Heart right ventricle (tissue), 16 donors: ENCODE measurements around the gene ADAM12. TPM values are rescaled to one million over a fixed set of nuclear protein-coding genes. Genes with fewer than 3 reads are reported as not detected.

Source experiments
- ATAC-seq, 8 donors: fragments of 200-7000 bp; cut with Tn5 transposase; one replicate each; pipeline ENCODE4 v1.9.1; 2020; ENCODE audit warnings: mild to moderate bottlenecking in 8 of 8, moderate library complexity in 8 of 8, moderate number of reproducible peaks in 1 of 8
- DNase-seq, 2 donors: peaks; one replicate each; pipeline ENCODE4 v3.0.0-alpha.2; 2020
- H3K27ac ChIP-seq, 10 donors: fragments of 200-600 bp; sonication (generic) in 2 of 10; one replicate each; pipeline versions ENCODE4 v1.5.0 to v1.8.0; 2020 to 2022; ENCODE audit warnings: mild to moderate bottlenecking in 3 of 10
- H3K27me3 ChIP-seq, 7 donors: fragments of 200-600 bp; one replicate each; pipeline ENCODE4 v1.8.0; 2021 to 2022; ENCODE audit warnings: mild to moderate bottlenecking in 2 of 7
- H3K36me3 ChIP-seq, 9 donors: fragments of 200-600 bp; sonication (generic) in 1 of 9; one replicate each; pipeline versions ENCODE4 v1.5.0 to v1.8.0; 2020 to 2022; ENCODE audit warnings: mild to moderate bottlenecking in 2 of 9
- H3K4me1 ChIP-seq, 9 donors: fragments of 200-600 bp; sonication (generic) in 1 of 9; one replicate each; pipeline versions ENCODE4 v1.5.0 to v1.8.0; 2020 to 2022; ENCODE audit warnings: mild to moderate bottlenecking in 4 of 9
- H3K4me3 ChIP-seq, 10 donors: fragments of 200-600 bp; sonication (generic) in 2 of 10; one replicate each; pipeline versions ENCODE4 v1.5.0 to v1.8.0; 2020 to 2022; ENCODE audit warnings: mild to moderate bottlenecking in 7 of 10, moderate library complexity in 2 of 10
- H3K9me3 ChIP-seq, 11 donors: fragments of 200-600 bp in 10 of 11; sonication (generic) in 2 of 11; one replicate each; pipeline versions ENCODE4 v1.5.0 to v1.8.0; 2013 to 2022; ENCODE audit warnings: mild to moderate bottlenecking in 2 of 11, control low read depth in 1 of 11, moderate library complexity in 1 of 11
- CTCF ChIP-seq, 9 donors: fragments of 200-600 bp; sonication (generic) in 2 of 9; IDR thresholded peaks; one replicate each; pipeline versions ENCODE4 v1.5.0 to v1.8.0; 2021 to 2022; ENCODE audit warnings: antibody characterized with exemption in 9 of 9, mild to moderate bottlenecking in 5 of 9, moderate library complexity in 1 of 9
- WGBS, 2 donors: extraction: QIAGEN DNeasy Blood & Tissue Kit; methylation state at CpG; one replicate each; pipeline ENCODE4 v1.1.7; 2013; ENCODE audit warnings: inconsistent platforms in 1 of 2; 5-methylcytosine and 5-hydroxymethylcytosine counted together
- intact Hi-C, 10 donors: fragments of 100-400 bp; cut with DNase I; formaldehyde crosslinking; loops; one replicate each; pipeline versions ENCODE4 v1.11.1 to v1.14.2; 2022
- polyA plus RNA-seq, 2 donors: library from polyadenylated mRNA; stranded (reverse); fragments of 200-250 nt; gene quantifications; one replicate each; pipeline ENCODE4 v1.2.3, GENCODE V29; 2013
- total RNA-seq, 10 donors: library from RNA; stranded (reverse); fragmentation: NEBNext Ultra II Directional in 3 of 10; extraction: Animal tissue kit (Norgen Biotek cat#: 25700) in 3 of 10; gene quantifications; one replicate each; pipeline versions ENCODE4 v1.2.1 to v1.2.4, GENCODE V29; 2021 to 2023
- donor health status: Arrhythmogenic right ventricular cardiomyopathy.
- donor health status: ischemic (EF 13 %, LVEDD 7.1; RV severe dilation, severe dysfunction).
- donor health status: healthy with polysubstance abuse.
- donor health status: DM: no; HTN: yes; CAD: no.
- donor health status: DM: no; HTN: no; CAD: no.
- donor health status: ischemic (EF 25% LVEDD 6.9; RV normal size, moderate dysfunction).
- donor health status: ischemic (EF 25% LVEDD 5.7; RV mildly dilated, moderate dysfunction).
- donor health status: healthy.
- donor health status: DM: yes; HTN: yes; CAD: no.
- donor health status: Ischemic cardiomyopathy.
- donor health status: ischemic (EF 35%, LVEDD 5.7; RV mildly dilated, moderate dysfunction).
- donor health status: nonischemic (EF 11% LVEDD 7.7; RV severe dilation, severe dysfunction).
- donor health status: DM: yes; HTN: yes; CAD: no.
- donor health status: PGD.
- donor health status: ischemic (EF 29% LVEDD 5.4; RV normal size, mild dysfunction).
- donor health status: nonischemic (EF 23%, LVEDD 6.1; RV moderate dilation, normal function).

ADAM12 gene
- total and polyA plus RNA-seq, 12 donors = 0.07 to 6.9 (median 0.47) TPM

GRCh38 chr10:125991392-125991791 lies 396.9 kb downstream of the ADAM12 start:
- no peaks in the 10 kb centered on the region for H3K36me3 ChIP-seq

GRCh38 chr10:125990974-125991373 lies 397.3 kb downstream of the ADAM12 start:
- H3K9me3 ChIP-seq = no peaks in the 10 kb centered on the region
- WGBS, 2 donors = 97 to 98% methylated on average over 2 of the region's 2 CpGs
- ATAC-seq (no peak), DNase-seq (no peak)
- no peak overlapping the region for H3K4me3 ChIP-seq
- no peak overlapping the region for H3K27ac ChIP-seq
- no peaks in the 10 kb centered on the region for H3K36me3 ChIP-seq
- no peaks in the 10 kb centered on the region for H3K27me3 ChIP-seq
- intact Hi-C loops = no loop called here
- H3K4me1 ChIP-seq = no peaks in the 10 kb centered on the region
- no peak for TF ChIP-seq CTCF (IDR thresholded peaks at IDR 0.05)

More at GRCh38 chr10:125991392-125991791, 396.9 kb downstream of the ADAM12 start:
- no peaks in the 10 kb centered on the region for H3K4me1 ChIP-seq
- intact Hi-C loops = no loop called here
- no peak for ATAC-seq
- no peak overlapping the region for H3K4me3 ChIP-seq
- no peak overlapping the region for H3K27ac ChIP-seq
- DNase-seq = no peak
- H3K9me3 ChIP-seq = no peaks in the 10 kb centered on the region
- no peaks in the 10 kb centered on the region for H3K27me3 ChIP-seq
- WGBS, 2 donors = 92 to 97% methylated on average over 1 of the region's 1 CpG
- TF ChIP-seq CTCF (IDR thresholded peaks at IDR 0.05) = no peak

- no peak overlapping the region for H3K4me3 ChIP-seq
- no peaks in the 10 kb centered on the region for H3K36me3 ChIP-seq
- intact Hi-C loops = loop anchor here in 7 of 10 donors (10.0 kb wide), 7 partner anchors 125 to 1865 kb away; partner anchors contain the start of gene ADAM12 (in 1 of the 7)
- H3K9me3 ChIP-seq = no peaks in the 10 kb centered on the region
- 91 to 99% methylated on average over 4 to 5 of the region's 5 CpGs for WGBS, 2 donors
- TF ChIP-seq CTCF (IDR thresholded peaks at IDR 0.05) = no peak
- peaks cover 0 to 3% (median 0%) of the 10 kb centered on the region in 7 donors for H3K27me3 ChIP-seq
- DNase-seq (no peak), ATAC-seq (no peak)
- H3K4me1 ChIP-seq = no peaks in the 10 kb centered on the region
- H3K27ac ChIP-seq = no peak overlapping the region
Measured at GRCh38 chr10:125989791-125990190, 398.5 kb downstream of the ADAM12 start.

- no peak for TF ChIP-seq CTCF (IDR thresholded peaks at IDR 0.05)
- no peak overlapping the region for H3K27ac ChIP-seq
- no peaks in the 10 kb centered on the region for H3K9me3 ChIP-seq
- intact Hi-C loops = loop anchor here in 7 of 10 donors (10.0 kb wide), 7 partner anchors 121 to 1869 kb away; partner anchors contain the start of gene ADAM12 (in 1 of the 7)
- H3K4me3 ChIP-seq = no peak overlapping the region
- DNase-seq (no peak), ATAC-seq (no peak)
- 73 to 78% methylated on average over 5 of the region's 5 CpGs for WGBS, 2 donors
- peaks cover 0 to 3% (median 0%) of the 10 kb centered on the region in 7 donors for H3K27me3 ChIP-seq
- no peaks in the 10 kb centered on the region for H3K36me3 ChIP-seq
- H3K4me1 ChIP-seq = peaks cover 0 to 4% (median 0%) of the 10 kb centered on the region in 9 donors
Measured at GRCh38 chr10:125985557-125986240, 402.6 kb downstream of the ADAM12 start.
